Kidney epithelial cell (primary cell): ENCODE results near the gene GAREM1. TPM values are rescaled to one million over a fixed set of nuclear protein-coding genes. Genes with fewer than 3 reads are reported as not detected.

Experiments
- DNase-seq: peaks from one replicate; pipeline ENCODE4 v3.0.0-alpha.2; 2010; ENCODE audit warnings: low read depth
- H3K27me3 ChIP-seq: 2 replicates; pipeline ENCODE4 v1.6.0; 2011; ENCODE audit warnings: low read length; ENCODE audit not compliant: control insufficient read depth, insufficient read depth
- H3K36me3 ChIP-seq: 2 replicates; pipeline ENCODE4 v1.5.1; 2011; ENCODE audit warnings: low read length; ENCODE audit not compliant: control insufficient read depth, insufficient read depth
- H3K4me3 ChIP-seq: 2 replicates; pipeline ENCODE4 v1.5.1; 2011; ENCODE audit warnings: low read depth, mild to moderate bottlenecking, control low read depth, low read length
- total RNA-seq: library from RNA; depleted of rRNA; stranded (reverse); fragments of >200 nt; gene quantifications from 2 replicates; pipeline ENCODE4 v1.2.3, GENCODE V29; 2015
- TF ChIP-seq, protein P1 (sequence below): IDR thresholded peaks from 2 replicates; pipeline ENCODE4 v1.5.1; 2011; ENCODE audit warnings: mild to moderate bottlenecking, moderate library complexity, low read length, control low read depth, inconsistent platforms; ENCODE audit not compliant: insufficient read depth, poor library complexity, severe bottlenecking

The GAREM1 gene
- total RNA-seq, 1 donor from 2014 or later, result 2.9 TPM

DNA sequence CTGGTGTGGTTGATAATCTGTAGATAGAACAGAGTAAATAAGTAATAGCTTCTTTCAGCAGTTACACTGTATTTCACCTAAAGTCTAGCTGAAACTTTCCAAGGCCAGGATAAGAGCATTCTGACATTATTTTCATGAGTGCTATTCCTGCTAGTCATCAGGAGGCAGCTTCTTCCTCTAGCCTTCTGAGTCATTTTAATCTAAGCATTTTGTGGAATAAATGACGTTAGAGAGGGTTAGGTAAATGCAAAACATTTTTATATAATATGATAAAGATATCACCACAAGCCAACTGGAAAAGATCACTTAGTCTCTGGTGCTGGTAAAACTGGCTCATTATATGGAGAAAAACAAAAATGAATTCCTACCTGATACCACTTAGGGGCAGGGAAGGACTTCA, 142.3 kb downstream of the GAREM1 start:
- Histone ChIP-seq H3K27me3 (no peaks in the 10 kb centered on the region), H3K4me3 (no peak overlapping the region), H3K36me3 (no peaks in the 10 kb centered on the region)
- TF ChIP-seq, protein P1, sequence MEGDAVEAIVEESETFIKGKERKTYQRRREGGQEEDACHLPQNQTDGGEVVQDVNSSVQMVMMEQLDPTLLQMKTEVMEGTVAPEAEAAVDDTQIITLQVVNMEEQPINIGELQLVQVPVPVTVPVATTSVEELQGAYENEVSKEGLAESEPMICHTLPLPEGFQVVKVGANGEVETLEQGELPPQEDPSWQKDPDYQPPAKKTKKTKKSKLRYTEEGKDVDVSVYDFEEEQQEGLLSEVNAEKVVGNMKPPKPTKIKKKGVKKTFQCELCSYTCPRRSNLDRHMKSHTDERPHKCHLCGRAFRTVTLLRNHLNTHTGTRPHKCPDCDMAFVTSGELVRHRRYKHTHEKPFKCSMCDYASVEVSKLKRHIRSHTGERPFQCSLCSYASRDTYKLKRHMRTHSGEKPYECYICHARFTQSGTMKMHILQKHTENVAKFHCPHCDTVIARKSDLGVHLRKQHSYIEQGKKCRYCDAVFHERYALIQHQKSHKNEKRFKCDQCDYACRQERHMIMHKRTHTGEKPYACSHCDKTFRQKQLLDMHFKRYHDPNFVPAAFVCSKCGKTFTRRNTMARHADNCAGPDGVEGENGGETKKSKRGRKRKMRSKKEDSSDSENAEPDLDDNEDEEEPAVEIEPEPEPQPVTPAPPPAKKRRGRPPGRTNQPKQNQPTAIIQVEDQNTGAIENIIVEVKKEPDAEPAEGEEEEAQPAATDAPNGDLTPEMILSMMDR, result no peak
- DNase-seq, result no peak

- no peak for DNase-seq
- Histone ChIP-seq H3K27me3 (no peaks in the 10 kb centered on the region), H3K36me3 (peaks cover 1% of the 10 kb centered on the region), H3K4me3 (no peak overlapping the region)
- TF ChIP-seq, protein P1, result no peak
Observed at GRCh38 chr18:32326450-32327308, 144.0 kb downstream of the GAREM1 start.

DNA sequence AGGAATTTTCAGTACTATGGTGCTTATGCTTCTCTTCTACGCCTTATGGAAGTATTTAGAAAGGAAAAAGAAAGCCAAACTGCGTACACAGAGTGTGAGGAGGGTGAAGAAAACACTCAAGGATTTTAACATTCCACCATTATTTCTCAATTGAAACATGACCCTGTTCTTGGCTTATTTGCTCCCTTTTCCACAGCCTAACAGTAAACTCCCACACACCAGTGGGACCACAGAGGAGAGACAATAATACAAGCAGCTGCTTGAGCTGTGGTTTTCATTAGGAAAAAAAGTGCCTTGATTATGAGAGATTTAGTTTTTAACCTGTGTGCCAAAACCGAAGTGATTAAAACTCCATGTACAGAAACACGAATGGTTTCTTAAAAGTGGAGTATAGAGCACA, 146.5 kb downstream of the GAREM1 start:
- TF ChIP-seq, protein P1, result no peak
- no peaks in the 10 kb centered on the region for H3K27me3 ChIP-seq
- peaks cover 1% of the 10 kb centered on the region for H3K36me3 ChIP-seq
- no peak for DNase-seq
- no peak overlapping the region for H3K4me3 ChIP-seq

- Histone ChIP-seq H3K27me3 (no peaks in the 10 kb centered on the region), H3K4me3 (no peak overlapping the region), H3K36me3 (peaks cover 1% of the 10 kb centered on the region)
- TF ChIP-seq, protein P1, result no peak
- DNase-seq, result no peak
Observed at GRCh38 chr18:32321826-32322225, 148.9 kb downstream of the GAREM1 start.

- H3K4me3 ChIP-seq, result no peak overlapping the region
- H3K27me3 ChIP-seq, result no peaks in the 10 kb centered on the region
- H3K36me3 ChIP-seq, result peaks cover 1% of the 10 kb centered on the region
- TF ChIP-seq, protein P1, result no peak
- no peak for DNase-seq
Observed at GRCh38 chr18:32319084-32319483, 151.6 kb downstream of the GAREM1 start.

- Histone ChIP-seq H3K4me3 (no peak overlapping the region), H3K27me3 (no peaks in the 10 kb centered on the region), H3K36me3 (peaks cover 1% of the 10 kb centered on the region)
- TF ChIP-seq, protein P1, result no peak
- no peak for DNase-seq
Observed at GRCh38 chr18:32318581-32318980, 152.1 kb downstream of the GAREM1 start.
